GM12892 (cell line): ENCODE measurements around the gene NXPH1.

Source experiments
- POLR2A ChIP-seq: IDR thresholded peaks from 2 replicates; pipeline ENCODE4 v1.6.1; 2011; ENCODE audit warnings: low read depth, low read length, control low read depth
- POLR2AphosphoS5 ChIP-seq: IDR thresholded peaks from 2 replicates; pipeline ENCODE4 v1.6.1; 2011; ENCODE audit warnings: low read depth, low read length, control low read depth
- TAF1 ChIP-seq: IDR thresholded peaks from 2 replicates; pipeline ENCODE4 v1.6.1; 2011; ENCODE audit warnings: low read depth, mild to moderate bottlenecking, control low read depth, low read length, borderline replicate concordance

GRCh38 chr7:8480527-8480926 is 47.1 kb downstream of the NXPH1 start:
- TF ChIP-seq POLR2A (no peak), TAF1 (no peak), POLR2AphosphoS5 (no peak)
